Vagina (tissue), 2 donors: Measurements from ENCODE around the gene MAP2K7.

Experiments
- CTCF ChIP-seq, 3 experiments: fragments of 450-650 bp in 2 of 3; fragments of 200-600 bp in 1 of 3; sonication (generic) in 1 of 3; IDR thresholded peaks; one replicate each; pipeline ENCODE4 v1.5.1; 2017 to 2019; ENCODE audit warnings: antibody characterized with exemption in 3 of 3, mild to moderate bottlenecking in 2 of 3, moderate library complexity in 2 of 3
- POLR2AphosphoS5 ChIP-seq, 2 donors: sonication (generic); formaldehyde crosslinking; IDR thresholded peaks; one replicate each; pipeline ENCODE4 v1.9.0; 2017; ENCODE audit warnings: antibody characterized with exemption in 2 of 2, mild to moderate bottlenecking in 2 of 2, low read depth in 1 of 2; ENCODE audit not compliant: insufficient read depth in 1 of 2

- TF ChIP-seq CTCF (IDR thresholded peaks at IDR 0.05): no peak
- TF ChIP-seq POLR2AphosphoS5 (IDR thresholded peaks at IDR 0.05; ENCODE audit: insufficient read depth in 1 of 2, low read depth in 1 of 2): no peak
These were observed 10.0 kb downstream of the MAP2K7 start for GRCh38 chr19:7913652-7914051.
